Adrenal gland (tissue), 12 donors: ENCODE data around the gene IGFBP4. TPM values are rescaled to one million over a fixed set of nuclear protein-coding genes. Genes with fewer than 3 reads are reported as not detected.

ENCODE experiments used
- DNase-seq, 7 donors: peaks; one replicate each; pipeline ENCODE4 v3.0.0-alpha.2; 2019 to 2020
- H3K27ac ChIP-seq, 5 donors: fragments of 200-600 bp; sonication (generic) in 4 of 5; 1 replicate in 3 of 5; 2 replicates in 2 of 5; pipeline versions ENCODE4 v1.5.1 to v1.8.0; 2016 to 2020; ENCODE audit warnings: mild to moderate bottlenecking in 1 of 5
- H3K27me3 ChIP-seq: fragments of 200-600 bp; 2 replicates; pipeline ENCODE4 v1.8.0; 2021
- H3K36me3 ChIP-seq, 2 donors: fragments of 200-600 bp; replicated peaks in 1 of 2; 1 replicate in 1 of 2; 2 replicates in 1 of 2; pipeline versions ENCODE4 v1.5.1 to v1.8.0; 2018 to 2022
- H3K4me1 ChIP-seq, 2 donors: fragments of 200-600 bp; replicated peaks in 1 of 2; 1 replicate in 1 of 2; 2 replicates in 1 of 2; pipeline versions ENCODE4 v1.5.1 to v1.8.0; 2018 to 2021
- H3K4me3 ChIP-seq, 4 donors: fragments of 200-600 bp; sonication (generic) in 3 of 4; one replicate each; pipeline ENCODE4 v1.5.1; 2016 to 2018
- H3K9me3 ChIP-seq, 3 donors: fragments of 200-600 bp; sonication (generic) in 1 of 3; replicated peaks in 1 of 3; 1 replicate in 2 of 3; 2 replicates in 1 of 3; pipeline versions ENCODE4 v1.5.1 to v1.8.0; 2016 to 2021
- POLR2A ChIP-seq, 2 donors: fragments of 450-650 bp; IDR thresholded peaks; one replicate each; pipeline ENCODE4 v1.6.1; 2017; ENCODE audit warnings: antibody characterized with exemption in 2 of 2, mild to moderate bottlenecking in 2 of 2, moderate library complexity in 1 of 2
- whole genome bisulfite sequencing, 4 donors: extraction: QIAGEN DNeasy Blood & Tissue Kit in 2 of 4; methylation state at CpG; one replicate each; pipeline versions ENCODE4 v1.1.5 to v1.1.7; 2013 to 2017; 5-methylcytosine and 5-hydroxymethylcytosine counted together
- intact Hi-C, 2 donors: fragments of 100-400 bp; cut with DNase I; formaldehyde crosslinking; loops; one replicate each; pipeline versions ENCODE4 v1.14.1 to v1.15.0; 2022 to 2023
- polyA plus RNA-seq, 3 donors: library from polyadenylated mRNA; stranded (reverse); fragments of 200-250 nt in 2 of 3; fragments of 350-450 nt in 1 of 3; fragmentation: Illumina TruSeq in 1 of 3; extraction: RNeasy Lipid Tissue Mini Kit (QIAGEN cat#74804) in 1 of 3; gene quantifications; one replicate each; pipeline ENCODE4 v1.2.3, GENCODE V29; 2013 to 2014
- total RNA-seq, 9 donors: library from RNA; depleted of rRNA in 4 of 9; stranded (reverse); fragments of >200 nt in 4 of 9; fragments of 120-200 nt in 1 of 9; fragmentation: NEBNext Ultra II Directional in 1 of 9; extraction: Animal tissue kit (Norgen Biotek cat#: 25700) in 1 of 9; gene quantifications; one replicate each; pipeline versions ENCODE4 v1.1.0 to v1.2.4, GENCODE V29; 2013 to 2023
- TF ChIP-seq, protein P1 (sequence below), 6 experiments: fragments of 450-650 bp in 4 of 6; fragments of 200-600 bp in 2 of 6; sonication (generic) in 1 of 6; IDR thresholded peaks; 1 replicate in 5 of 6; 2 replicates in 1 of 6; pipeline versions ENCODE4 v1.5.1 to v1.8.0; 2016 to 2021; ENCODE audit warnings: antibody characterized with exemption in 6 of 6, mild to moderate bottlenecking in 2 of 6, moderate library complexity in 1 of 6
- donor health status: healthy with polysubstance abuse.
- donor health status: Bipolar disorder and iron deficiency.
- donor health status: DM: yes; HTN: yes; CAD: no.
- donor health status: DM: no; HTN: no; CAD: no.
- donor health status: DM: no; HTN: no; CAD: no.
- donor health status: DM: yes; HTN: yes; CAD: no.

The IGFBP4 gene
- total and polyA plus RNA-seq, 12 donors: 21.4 to 458 (median 256) TPM

DNA sequence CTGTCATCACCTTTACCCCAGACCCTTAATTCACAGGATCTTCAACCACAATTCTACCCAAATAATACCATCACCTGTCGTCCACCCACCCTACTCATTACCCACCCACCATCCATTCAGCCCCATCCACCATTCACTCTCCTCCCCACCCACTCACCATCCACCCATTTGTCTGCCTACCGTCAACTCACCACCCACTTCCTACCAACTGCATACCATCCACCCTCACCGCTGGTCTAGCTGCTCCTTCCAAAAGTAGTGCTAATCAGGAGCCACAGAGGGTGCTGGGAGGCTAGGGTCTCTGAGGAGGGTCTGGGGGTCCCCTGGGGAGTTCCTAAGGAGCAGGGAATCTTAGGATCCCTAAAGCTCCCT, 12.0 kb upstream of the IGFBP4 start:
- Histone ChIP-seq H3K27me3 (no peaks in the 10 kb centered on the region), H3K36me3 (no peaks in the 10 kb centered on the region), H3K4me3 (no peak overlapping the region), H3K27ac (no peak overlapping the region), H3K4me1 (no peaks in the 10 kb centered on the region), H3K9me3 (no peaks in the 10 kb centered on the region)
- no peak for TF ChIP-seq POLR2A (IDR thresholded peaks at IDR 0.05)
- TF ChIP-seq, protein P1, sequence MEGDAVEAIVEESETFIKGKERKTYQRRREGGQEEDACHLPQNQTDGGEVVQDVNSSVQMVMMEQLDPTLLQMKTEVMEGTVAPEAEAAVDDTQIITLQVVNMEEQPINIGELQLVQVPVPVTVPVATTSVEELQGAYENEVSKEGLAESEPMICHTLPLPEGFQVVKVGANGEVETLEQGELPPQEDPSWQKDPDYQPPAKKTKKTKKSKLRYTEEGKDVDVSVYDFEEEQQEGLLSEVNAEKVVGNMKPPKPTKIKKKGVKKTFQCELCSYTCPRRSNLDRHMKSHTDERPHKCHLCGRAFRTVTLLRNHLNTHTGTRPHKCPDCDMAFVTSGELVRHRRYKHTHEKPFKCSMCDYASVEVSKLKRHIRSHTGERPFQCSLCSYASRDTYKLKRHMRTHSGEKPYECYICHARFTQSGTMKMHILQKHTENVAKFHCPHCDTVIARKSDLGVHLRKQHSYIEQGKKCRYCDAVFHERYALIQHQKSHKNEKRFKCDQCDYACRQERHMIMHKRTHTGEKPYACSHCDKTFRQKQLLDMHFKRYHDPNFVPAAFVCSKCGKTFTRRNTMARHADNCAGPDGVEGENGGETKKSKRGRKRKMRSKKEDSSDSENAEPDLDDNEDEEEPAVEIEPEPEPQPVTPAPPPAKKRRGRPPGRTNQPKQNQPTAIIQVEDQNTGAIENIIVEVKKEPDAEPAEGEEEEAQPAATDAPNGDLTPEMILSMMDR (IDR thresholded peaks at IDR 0.05): no peak
- intact Hi-C loops: no loop called here
- peak in 3 of 7 donors; percentile 4 to 29 (median 7) for DNase-seq
- WGBS, 4 donors: 84 to 90% (median 87%) methylated on average over 3 of the region's 3 CpGs

DNA sequence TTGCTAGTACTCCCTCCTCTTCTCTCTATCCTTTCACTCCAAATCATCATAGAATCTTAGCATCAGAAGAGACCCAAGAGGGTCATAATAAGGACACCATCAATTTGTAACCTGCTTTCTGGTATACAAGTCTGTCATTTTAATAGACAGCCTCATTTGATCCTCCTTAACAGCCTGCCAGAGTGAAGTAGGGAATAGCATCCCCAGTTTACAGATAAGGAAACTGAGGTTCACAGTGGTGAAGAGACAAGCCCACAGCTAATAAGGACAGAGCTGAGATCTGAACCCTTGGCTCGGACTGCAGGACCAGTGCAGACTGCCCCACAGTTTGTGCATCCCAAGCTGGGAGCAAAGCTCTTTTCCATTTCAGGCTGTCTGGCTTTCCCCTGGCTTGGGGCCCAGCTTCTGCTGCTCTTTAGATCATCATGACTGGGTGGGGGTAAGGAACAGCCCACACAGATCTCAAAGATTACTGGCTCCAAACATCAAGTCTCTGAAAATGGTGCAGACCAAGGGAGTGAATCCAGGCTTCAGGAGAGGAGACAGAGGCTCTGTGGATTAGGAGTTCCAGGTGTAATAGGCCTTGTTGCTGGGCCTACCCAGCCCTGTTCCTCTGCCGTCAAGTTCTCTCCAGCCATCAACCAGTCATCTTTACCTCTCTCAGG, 10.3 kb upstream of the IGFBP4 start:
- DNase-seq: peak in 3 of 7 donors; percentile 20 to 72 (median 43)
- Histone ChIP-seq H3K4me3 (no peak overlapping the region), H3K4me1 (no peaks in the 10 kb centered on the region), H3K36me3 (no peaks in the 10 kb centered on the region), H3K27me3 (no peaks in the 10 kb centered on the region), H3K27ac (peak overlapping the region in 2 of 5 donors; percentile 10 to 39), H3K9me3 (no peaks in the 10 kb centered on the region)
- intact Hi-C loops: no loop called here
- no peak for TF ChIP-seq POLR2A (IDR thresholded peaks at IDR 0.05)
- TF ChIP-seq, protein P1 (IDR thresholded peaks at IDR 0.05): no peak
- 48 to 86% (median 69%) methylated on average over 1 to 2 of the region's 2 CpGs for WGBS, 4 donors

DNA sequence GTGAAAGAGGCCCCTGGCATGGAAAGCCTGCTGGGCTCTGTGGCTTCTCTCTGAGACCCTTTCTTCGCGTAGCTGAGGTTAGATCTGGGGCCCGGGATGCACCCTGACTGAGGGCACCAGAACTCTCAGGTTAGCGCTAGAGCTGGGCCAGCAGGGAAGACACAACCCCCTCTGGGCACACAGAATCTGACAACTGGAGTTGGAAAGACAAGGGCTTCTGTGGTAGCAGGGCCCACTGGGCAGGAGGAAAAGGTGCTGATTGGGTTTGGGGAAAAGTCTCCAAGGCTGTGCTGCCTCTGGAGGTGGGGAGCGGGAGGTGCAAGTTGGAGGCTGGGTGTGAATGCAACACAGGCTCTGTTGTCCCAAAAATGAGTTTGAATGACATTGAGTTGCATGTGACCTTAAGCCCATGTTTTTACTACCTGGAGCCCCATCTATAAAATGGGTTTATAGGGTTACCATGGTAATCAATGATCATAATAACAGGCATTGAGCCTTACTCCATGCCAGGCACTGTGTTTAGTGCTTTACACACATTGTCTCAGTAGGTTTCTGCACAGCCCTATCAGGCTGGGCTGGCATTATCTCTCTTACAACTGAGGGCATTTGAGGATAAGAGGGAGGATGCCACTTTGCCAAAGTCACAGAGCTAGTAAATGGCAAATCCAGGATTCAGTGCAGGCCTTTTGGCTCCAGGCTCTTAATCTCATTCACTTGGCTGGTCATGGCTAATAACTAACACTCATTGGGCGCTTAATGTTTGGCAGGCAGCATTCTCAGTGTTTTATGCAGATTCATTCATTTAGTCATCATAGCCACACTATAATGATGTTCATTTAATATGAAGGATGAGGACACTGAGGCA, 9.5 kb upstream of the IGFBP4 start:
- Histone ChIP-seq H3K27me3 (no peaks in the 10 kb centered on the region), H3K36me3 (no peaks in the 10 kb centered on the region), H3K4me1 (no peaks in the 10 kb centered on the region), H3K27ac (peak overlapping the region in 2 of 5 donors; percentile 10 to 39), H3K9me3 (no peaks in the 10 kb centered on the region), H3K4me3 (no peak overlapping the region)
- WGBS, 4 donors: 89 to 94% (median 89%) methylated on average over 4 to 6 of the region's 6 CpGs
- TF ChIP-seq, protein P1 (IDR thresholded peaks at IDR 0.05): peak in 4 of 6 experiments; percentile 16 to 39 (median 37)
- TF ChIP-seq POLR2A (IDR thresholded peaks at IDR 0.05): no peak
- intact Hi-C loops: no loop called here
- DNase-seq: peak in 2 of 7 donors; percentile 23 to 54

DNA sequence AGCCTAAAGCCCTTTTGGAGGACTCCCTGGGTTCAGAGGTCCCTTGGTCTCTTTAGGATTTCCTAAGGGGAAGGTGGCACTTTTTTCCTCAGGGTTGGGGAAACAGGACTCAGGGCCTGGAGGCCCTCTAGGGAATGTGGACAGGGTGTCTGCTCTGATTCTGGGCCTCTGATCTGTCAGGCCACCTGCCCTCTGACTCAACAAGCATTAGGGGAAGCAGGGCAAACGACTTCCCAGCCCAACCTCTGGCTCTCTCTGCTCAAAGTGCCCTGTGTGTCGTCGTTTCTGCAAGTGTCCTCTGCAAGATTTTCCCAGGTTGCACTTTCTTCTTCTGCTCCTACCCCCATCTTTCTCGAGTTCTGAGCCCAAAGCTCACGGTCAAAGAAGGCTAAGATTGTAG, 6.6 kb upstream of the IGFBP4 start:
- intact Hi-C loops: no loop called here
- H3K9me3 ChIP-seq: no peaks in the 10 kb centered on the region
- H3K27me3 ChIP-seq: no peaks in the 10 kb centered on the region
- 67 to 83% (median 76%) methylated on average over 4 to 5 of the region's 5 CpGs for WGBS, 4 donors
- H3K36me3 ChIP-seq: no peaks in the 10 kb centered on the region
- TF ChIP-seq, protein P1 (IDR thresholded peaks at IDR 0.05): no peak
- TF ChIP-seq POLR2A (IDR thresholded peaks at IDR 0.05): no peak
- peak in 1 of 7 donors; percentile 3 for DNase-seq
- H3K4me3 ChIP-seq: no peak overlapping the region
- H3K27ac ChIP-seq: no peak overlapping the region
- no peaks in the 10 kb centered on the region for H3K4me1 ChIP-seq
